ENCODE measurements around the gene STRIP2. TPM values are rescaled to one million over a fixed set of nuclear protein-coding genes. Genes with fewer than 3 reads are reported as not detected.

The STRIP2 gene
- total RNA-seq, 1 experiment from 2014 or later, result 5.1 TPM

GRCh38 chr7:129438281-129438838 is 4.1 kb downstream of the STRIP2 start:
- DNase-seq (ENCODE audit: low read depth, low spot score) (no peak), ATAC-seq (no peak)
- no peak overlapping the region for H3K27ac ChIP-seq (ENCODE audit: low read length)
- H3K36me3 ChIP-seq (ENCODE audit: control insufficient read depth, insufficient read depth, low read length), result no peaks in the 10 kb centered on the region
- no peak for TF ChIP-seq TCF7L2 (IDR thresholded peaks at IDR 0.05; ENCODE audit: low read depth, low read length)
- CTCF ChIA-PET, result interaction anchor here (0.6 kb wide), 1 partner anchor 1435 kb away, joined by 9 read pairs; no protein-coding TSS in a partner anchor
- H3K4me3 ChIP-seq (ENCODE audit: low read depth in 2 of 2, low read length in 2 of 2), result no peak overlapping the region
- peaks cover 6% of the 10 kb centered on the region; the same call in 1 of the 2 replicates for H3K27me3 ChIP-seq (ENCODE audit: control insufficient read depth, insufficient read depth, low read length)
- BruUV-seq (replicated peaks), result no TSS peak
- in situ Hi-C loops (cut with HindIII; ENCODE audit: low pct_unique_long_range_greater_than_20kb, low sequenced_read_pairs), result no loop called here
- intact Hi-C loops (cut with micrococcal nuclease; ENCODE audit: unreplicated experiment), result no loop called here
- POLR2A ChIA-PET, result no interaction called here
- no peaks in the 10 kb centered on the region for H3K9me3 ChIP-seq (ENCODE audit: control insufficient read depth, insufficient read depth, low read depth, low read length)
- H3K4me1 ChIP-seq (ENCODE audit: control insufficient read depth, insufficient read depth, low read length), result peaks cover 3% of the 10 kb centered on the region

- intact Hi-C loops (cut with micrococcal nuclease; ENCODE audit: unreplicated experiment), result no loop called here
- H3K9me3 ChIP-seq (ENCODE audit: control insufficient read depth, insufficient read depth, low read depth, low read length), result no peaks in the 10 kb centered on the region
- no TSS peak for BruUV-seq (replicated peaks)
- H3K36me3 ChIP-seq (ENCODE audit: control insufficient read depth, insufficient read depth, low read length), result no peaks in the 10 kb centered on the region
- CTCF ChIA-PET, result interaction anchor here (0.6 kb wide), 1 partner anchor 1435 kb away, joined by 9 read pairs; no protein-coding TSS in a partner anchor
- no peak overlapping the region for H3K27ac ChIP-seq (ENCODE audit: low read length)
- peak; percentile 15; the same call in 1 of the 2 replicates for ATAC-seq
- POLR2A ChIA-PET, result interaction anchor here (0.6 kb wide), 1 partner anchor 40 kb away, joined by 3 read pairs; no protein-coding TSS in a partner anchor
- DNase-seq (ENCODE audit: low read depth, low spot score), result peak; percentile 95
- in situ Hi-C loops (cut with HindIII; ENCODE audit: low pct_unique_long_range_greater_than_20kb, low sequenced_read_pairs), result no loop called here
- no peak overlapping the region for H3K4me3 ChIP-seq (ENCODE audit: low read depth in 2 of 2, low read length in 2 of 2)
- H3K4me1 ChIP-seq (ENCODE audit: control insufficient read depth, insufficient read depth, low read length), result no peaks in the 10 kb centered on the region; the same call in 1 of the 2 replicates
- H3K27me3 ChIP-seq (ENCODE audit: control insufficient read depth, insufficient read depth, low read length), result peaks cover 6% of the 10 kb centered on the region; the same call in 1 of the 2 replicates
- TF ChIP-seq SIN3A (IDR thresholded peaks at IDR 0.05; ENCODE audit: borderline replicate concordance, insufficient read depth, low read depth, low read length) (no peak), REST (IDR thresholded peaks at IDR 0.05; ENCODE audit: insufficient read depth in 1 of 2, low read depth in 2 of 2, low read length in 1 of 2) (no peak)
Observed at GRCh38 chr7:129438839-129439651, 4.8 kb downstream of the STRIP2 start.

- H3K4me1 ChIP-seq (ENCODE audit: control insufficient read depth, insufficient read depth, low read length), result no peaks in the 10 kb centered on the region; the same call in 1 of the 2 replicates
- ATAC-seq, result no peak
- TF ChIP-seq REST (IDR thresholded peaks at IDR 0.05; ENCODE audit: insufficient read depth in 1 of 2, low read depth in 2 of 2, low read length in 1 of 2), result no peak
- no peak overlapping the region for H3K4me3 ChIP-seq (ENCODE audit: low read depth in 2 of 2, low read length in 2 of 2)
- DNase-seq (ENCODE audit: low read depth, low spot score), result no peak
- H3K36me3 ChIP-seq (ENCODE audit: control insufficient read depth, insufficient read depth, low read length), result no peaks in the 10 kb centered on the region
- intact Hi-C loops (cut with micrococcal nuclease; ENCODE audit: unreplicated experiment) (no loop called here), in situ Hi-C loops (cut with HindIII; ENCODE audit: low pct_unique_long_range_greater_than_20kb, low sequenced_read_pairs) (no loop called here)
- ChIA-PET CTCF (no interaction called here), POLR2A (no interaction called here)
- BruUV-seq (replicated peaks), result no TSS peak
- no peaks in the 10 kb centered on the region for H3K9me3 ChIP-seq (ENCODE audit: control insufficient read depth, insufficient read depth, low read depth, low read length)
- no peak overlapping the region for H3K27ac ChIP-seq (ENCODE audit: low read length)
- peaks cover 6% of the 10 kb centered on the region; the same call in 1 of the 2 replicates for H3K27me3 ChIP-seq (ENCODE audit: control insufficient read depth, insufficient read depth, low read length)
Observed at GRCh38 chr7:129439963-129440625, 5.9 kb downstream of the STRIP2 start.

All from Panc1 (cell line).